ENCODE results near the gene ZNF566. TPM values are rescaled to one million over a fixed set of nuclear protein-coding genes. Genes with fewer than 3 reads are reported as not detected.
A peak's percentile ranks its signal among the peaks of the same experiment; 100 is the strongest.

Gene ZNF566
- total and polyA plus RNA-seq, 2 of the 4 experiments (the other 2 are of a cell fraction), result 3.0 to 4.8 TPM

GRCh38 chr19:36527873-36528193 is 38.5 kb upstream of the ZNF566 start (continued):
- TF ChIP-seq USF2 (IDR thresholded peaks at IDR 0.05; ENCODE audit: low read depth, low read length) (no peak), RFX5 (IDR thresholded peaks at IDR 0.05; ENCODE audit: low read depth, low read length) (no peak), POLR2A (IDR thresholded peaks at IDR 0.05; ENCODE audit: low read depth, low read length) (no peak)

- 0 out of 2 replicates have a peak, but pooled peaks cover 1% of the 10 kb centered on the region for H3K4me1 ChIP-seq (ENCODE audit: control insufficient read depth, insufficient read depth, low read length)
- peaks cover 22% of the 10 kb centered on the region for H3K9me3 ChIP-seq (ENCODE audit: control insufficient read depth, insufficient read depth, low read length)
- dilution Hi-C loops (cut with HindIII; ENCODE audit: low sequenced_read_pairs, unreplicated experiment) (no loop called here), intact Hi-C loops (cut with micrococcal nuclease) (no loop called here), in situ Hi-C loops (cut with MboI; ENCODE audit: low sequenced_read_pairs) (no loop called here)
- H3K9me1 ChIP-seq (ENCODE audit: insufficient read depth, low read length), result peaks cover 4% of the 10 kb centered on the region; the same call in 1 of the 2 replicates
- peak overlapping the region in 1 of 2 experiments; percentile 94; a peak in 3 of 4 replicates for H4K8ac ChIP-seq (ENCODE audit: low read depth in 2 of 2, low read length in 2 of 2)
- H3K79me1 ChIP-seq (ENCODE audit: low read depth in 1 of 2, low read length in 2 of 2), result peaks cover 25 to 29% of the 10 kb centered on the region in 2 experiments
- no peak overlapping the region for H3K18ac ChIP-seq (ENCODE audit: low read depth, low read length)
- DNase-seq (no peak), ATAC-seq (ENCODE audit: low read depth) (no peak)
- no CpG with 5 or more reads among the region's 5 CpGs for WGBS, 2 experiments (ENCODE audit: extremely low coverage in 2 of 2, insufficient read length in 1 of 2)
- peak overlapping the region; percentile 47; the same call in 1 of the 2 replicates for H3K56ac ChIP-seq (ENCODE audit: extremely low read depth, insufficient read depth, low read length)
- H4K91ac ChIP-seq (ENCODE audit: insufficient read depth, low read depth, low read length), result no peak overlapping the region
- ChIA-PET CTCF (no interaction called here), POLR2A (ENCODE audit: unreplicated experiment) (no interaction called here)
- peak overlapping the region; percentile 82 for H3K4me3 ChIP-seq (ENCODE audit: insufficient read depth, low read depth, low read length)
- no peaks in the 10 kb centered on the region for H4K20me1 ChIP-seq (ENCODE audit: insufficient read depth, low read length)
- BruUV-seq (replicated peaks), result no TSS peak
- H2BK5ac ChIP-seq (ENCODE audit: low read depth, low read length, poor library complexity, severe bottlenecking), result no peak overlapping the region
- peaks cover 16% of the 10 kb centered on the region for H3K36me3 ChIP-seq (ENCODE audit: control insufficient read depth, insufficient read depth, low read length)
- H2AK9ac ChIP-seq (replicated peaks; ENCODE audit: low read depth, low read length, poor library complexity), result no peak overlapping the region
- no peak overlapping the region for H2BK15ac ChIP-seq (ENCODE audit: low read depth, low read length)
- no peak overlapping the region for H4K5ac ChIP-seq (ENCODE audit: low read depth, low read length)
- H2AFZ ChIP-seq (replicated peaks; ENCODE audit: low read length, poor library complexity), result no peak overlapping the region
- H3K14ac ChIP-seq (replicated peaks; ENCODE audit: low read depth, low read length), result peak overlapping the region; percentile 48; the same call in 1 of the 2 replicates
- no peak overlapping the region for H2BK20ac ChIP-seq (ENCODE audit: low read depth, low read length)
- no peak overlapping the region for H3K27ac ChIP-seq (ENCODE audit: insufficient read depth, low read length)
- no peak overlapping the region for H2BK120ac ChIP-seq (ENCODE audit: low read depth, low read length)
- H3K9ac ChIP-seq (ENCODE audit: low read depth, low read length), result peak overlapping the region; percentile 95
- no peaks in the 10 kb centered on the region for H3K27me3 ChIP-seq (ENCODE audit: control insufficient read depth, insufficient read depth, low read length)
- peak overlapping the region; percentile 88 for H3K4me2 ChIP-seq (ENCODE audit: low read depth, low read length)
- peak overlapping the region; percentile 53; the same call in 1 of the 2 replicates for H3K23ac ChIP-seq (ENCODE audit: low read depth, low read length)
- H2AK5ac ChIP-seq (ENCODE audit: low read depth, low read length), result no peak overlapping the region
- H3K4ac ChIP-seq (ENCODE audit: low read depth, low read length), result no peak overlapping the region
- TF ChIP-seq CEBPB (IDR thresholded peaks at IDR 0.05; ENCODE audit: low read depth, low read length), result no peak
- no peak for TF ChIP-seq ELK1 (IDR thresholded peaks at IDR 0.05; ENCODE audit: borderline replicate concordance, low read depth, low read length)
- TF ChIP-seq POLR2A (IDR thresholded peaks at IDR 0.05; ENCODE audit: low read depth, low read length), result no peak
- TF ChIP-seq CTCF (conservative IDR thresholded peaks at IDR 0.05; ENCODE audit: low read depth, low read length), result no peak
- no peak for TF ChIP-seq RAD21 (IDR thresholded peaks at IDR 0.05; ENCODE audit: low read length)
- TF ChIP-seq BHLHE40 (IDR thresholded peaks at IDR 0.05; ENCODE audit: low read depth, low read length), result no peak
- no peak for TF ChIP-seq MAFK (IDR thresholded peaks at IDR 0.05; ENCODE audit: low read depth, low read length)
- TF ChIP-seq MXI1 (IDR thresholded peaks at IDR 0.05; ENCODE audit: borderline replicate concordance, low read depth, low read length), result no peak
- no peak for TF ChIP-seq RCOR1 (IDR thresholded peaks at IDR 0.05; ENCODE audit: insufficient replicate concordance, low read length)
- no peak for TF ChIP-seq SMC3 (IDR thresholded peaks at IDR 0.05; ENCODE audit: low read depth, low read length)
- no peak for TF ChIP-seq USF2 (IDR thresholded peaks at IDR 0.05; ENCODE audit: low read depth, low read length)
- TF ChIP-seq CHD1 (IDR thresholded peaks at IDR 0.05; ENCODE audit: low read depth, low read length), result no peak
These were observed 38.0 kb upstream of the ZNF566 start for GRCh38 chr19:36527341-36527740.

All from IMR-90 (cell line).